ENCODE measurements around the gene OMA1. TPM values are rescaled to one million over a fixed set of nuclear protein-coding genes. Genes with fewer than 3 reads are reported as not detected.

Gene OMA1
- total and polyA plus RNA-seq, 2 donors (not counting 1 experiment from before 2014, with no cell fraction given) = 14.6 to 47.1 TPM

- Histone ChIP-seq H3K27ac (ENCODE audit: insufficient read depth, low read length) (no peak overlapping the region), H3K9ac (ENCODE audit: insufficient read depth, low read length) (no peak overlapping the region), H2AFZ (ENCODE audit: low read length) (no peak overlapping the region), H4K20me1 (ENCODE audit: control insufficient read depth, extremely low read depth, insufficient read depth, low read length) (no peaks in the 10 kb centered on the region), H3K79me2 (ENCODE audit: control insufficient read depth, insufficient read depth, low read length) (no peaks in the 10 kb centered on the region), H3K4me2 (ENCODE audit: extremely low read depth, insufficient read depth, low read length) (no peak overlapping the region), H3K27me3 (ENCODE audit: control insufficient read depth, insufficient read depth, low read length) (no peaks in the 10 kb centered on the region), H3K4me3 (replicated peaks in 1 of 4; ENCODE audit: control extremely low read depth in 1 of 4, insufficient read depth in 1 of 4, low read depth in 3 of 4, low read length in 4 of 4) (no peak overlapping the region), H3K36me3 (ENCODE audit: control insufficient read depth, insufficient read depth, low read length) (no peaks in the 10 kb centered on the region), H3K4me1 (ENCODE audit: control insufficient read depth, extremely low read depth, insufficient read depth, low read length) (no peaks in the 10 kb centered on the region), H3K9me3 (ENCODE audit: control insufficient read depth, insufficient read depth, low read depth, low read length) (no peaks in the 10 kb centered on the region)
- peak in 1 of 2 donors; percentile 85 for DNase-seq (ENCODE audit: low read depth in 2 of 2)
- TF ChIP-seq, protein P1, sequence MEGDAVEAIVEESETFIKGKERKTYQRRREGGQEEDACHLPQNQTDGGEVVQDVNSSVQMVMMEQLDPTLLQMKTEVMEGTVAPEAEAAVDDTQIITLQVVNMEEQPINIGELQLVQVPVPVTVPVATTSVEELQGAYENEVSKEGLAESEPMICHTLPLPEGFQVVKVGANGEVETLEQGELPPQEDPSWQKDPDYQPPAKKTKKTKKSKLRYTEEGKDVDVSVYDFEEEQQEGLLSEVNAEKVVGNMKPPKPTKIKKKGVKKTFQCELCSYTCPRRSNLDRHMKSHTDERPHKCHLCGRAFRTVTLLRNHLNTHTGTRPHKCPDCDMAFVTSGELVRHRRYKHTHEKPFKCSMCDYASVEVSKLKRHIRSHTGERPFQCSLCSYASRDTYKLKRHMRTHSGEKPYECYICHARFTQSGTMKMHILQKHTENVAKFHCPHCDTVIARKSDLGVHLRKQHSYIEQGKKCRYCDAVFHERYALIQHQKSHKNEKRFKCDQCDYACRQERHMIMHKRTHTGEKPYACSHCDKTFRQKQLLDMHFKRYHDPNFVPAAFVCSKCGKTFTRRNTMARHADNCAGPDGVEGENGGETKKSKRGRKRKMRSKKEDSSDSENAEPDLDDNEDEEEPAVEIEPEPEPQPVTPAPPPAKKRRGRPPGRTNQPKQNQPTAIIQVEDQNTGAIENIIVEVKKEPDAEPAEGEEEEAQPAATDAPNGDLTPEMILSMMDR (conservative IDR thresholded peaks at IDR 0.05 in 1 of 2, IDR thresholded peaks at IDR 0.05 in 1 of 2; ENCODE audit: low read depth in 1 of 2, low read length in 2 of 2) = no peak
- TF ChIP-seq EZH2 (IDR thresholded peaks at IDR 0.05; ENCODE audit: low read length, missing control alignments) = no peak
These were observed 80.5 kb downstream of the OMA1 start for GRCh38 chr1:58465825-58466629.

GRCh38 chr1:58465176-58465575 lies 81.3 kb downstream of the OMA1 start:
- no peak for DNase-seq (ENCODE audit: low read depth in 2 of 2)
- no peaks in the 10 kb centered on the region for H4K20me1 ChIP-seq (ENCODE audit: control insufficient read depth, extremely low read depth, insufficient read depth, low read length)
- H3K4me1 ChIP-seq (ENCODE audit: control insufficient read depth, extremely low read depth, insufficient read depth, low read length) = no peaks in the 10 kb centered on the region
- H3K27me3 ChIP-seq (ENCODE audit: control insufficient read depth, insufficient read depth, low read length) = no peaks in the 10 kb centered on the region
- no peaks in the 10 kb centered on the region for H3K36me3 ChIP-seq (ENCODE audit: control insufficient read depth, insufficient read depth, low read length)
- no peak overlapping the region for H3K4me2 ChIP-seq (ENCODE audit: extremely low read depth, insufficient read depth, low read length)
- no peaks in the 10 kb centered on the region for H3K9me3 ChIP-seq (ENCODE audit: control insufficient read depth, insufficient read depth, low read depth, low read length)
- H3K27ac ChIP-seq (ENCODE audit: insufficient read depth, low read length) = no peak overlapping the region
- no peak overlapping the region for H3K4me3 ChIP-seq (replicated peaks in 1 of 4; ENCODE audit: control extremely low read depth in 1 of 4, insufficient read depth in 1 of 4, low read depth in 3 of 4, low read length in 4 of 4)
- no peak overlapping the region for H2AFZ ChIP-seq (ENCODE audit: low read length)
- H3K79me2 ChIP-seq (ENCODE audit: control insufficient read depth, insufficient read depth, low read length) = no peaks in the 10 kb centered on the region
- no peak overlapping the region for H3K9ac ChIP-seq (ENCODE audit: insufficient read depth, low read length)
- TF ChIP-seq, protein P1 (conservative IDR thresholded peaks at IDR 0.05 in 1 of 2, IDR thresholded peaks at IDR 0.05 in 1 of 2; ENCODE audit: low read depth in 1 of 2, low read length in 2 of 2) = no peak
- no peak for TF ChIP-seq EZH2 (IDR thresholded peaks at IDR 0.05; ENCODE audit: low read length, missing control alignments)

DNA sequence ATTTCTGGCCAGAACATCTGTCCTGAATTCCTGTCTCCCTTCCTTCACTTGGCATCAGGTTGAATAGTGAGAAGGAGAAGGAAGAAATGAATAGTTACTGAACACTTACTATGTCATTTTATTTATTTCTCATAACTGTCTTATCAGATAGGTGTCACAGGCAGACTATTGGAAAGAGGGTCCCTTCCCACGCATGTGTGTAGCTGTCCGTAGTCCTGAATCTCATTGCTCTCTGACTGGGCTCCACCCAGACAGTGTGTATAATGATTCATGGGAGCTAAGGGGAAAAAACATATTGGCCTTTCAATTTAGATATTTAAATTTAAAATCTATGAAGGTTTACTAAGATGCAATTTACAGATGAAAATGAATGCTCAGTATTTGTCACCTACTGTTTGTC lies 86.1 kb downstream of the OMA1 start:
- H3K4me1 ChIP-seq (ENCODE audit: control insufficient read depth, extremely low read depth, insufficient read depth, low read length) = no peaks in the 10 kb centered on the region
- no peaks in the 10 kb centered on the region for H4K20me1 ChIP-seq (ENCODE audit: control insufficient read depth, extremely low read depth, insufficient read depth, low read length)
- DNase-seq (ENCODE audit: low read depth in 2 of 2) = peak; percentile 8 to 22
- H3K27ac ChIP-seq (ENCODE audit: insufficient read depth, low read length) = no peak overlapping the region
- H3K79me2 ChIP-seq (ENCODE audit: control insufficient read depth, insufficient read depth, low read length) = no peaks in the 10 kb centered on the region
- H3K4me2 ChIP-seq (ENCODE audit: extremely low read depth, insufficient read depth, low read length) = no peak overlapping the region
- H3K36me3 ChIP-seq (ENCODE audit: control insufficient read depth, insufficient read depth, low read length) = no peaks in the 10 kb centered on the region
- no peaks in the 10 kb centered on the region for H3K27me3 ChIP-seq (ENCODE audit: control insufficient read depth, insufficient read depth, low read length)
- H3K9ac ChIP-seq (ENCODE audit: insufficient read depth, low read length) = no peak overlapping the region
- no peak overlapping the region for H3K4me3 ChIP-seq (replicated peaks in 1 of 4; ENCODE audit: control extremely low read depth in 1 of 4, insufficient read depth in 1 of 4, low read depth in 3 of 4, low read length in 4 of 4)
- no peaks in the 10 kb centered on the region for H3K9me3 ChIP-seq (ENCODE audit: control insufficient read depth, insufficient read depth, low read depth, low read length)
- TF ChIP-seq, protein P1 (conservative IDR thresholded peaks at IDR 0.05 in 1 of 2, IDR thresholded peaks at IDR 0.05 in 1 of 2; ENCODE audit: low read depth in 1 of 2, low read length in 2 of 2) = no peak
- no peak for TF ChIP-seq EZH2 (IDR thresholded peaks at IDR 0.05; ENCODE audit: low read length, missing control alignments)
- H2AFZ ChIP-seq (ENCODE audit: low read length) = no peak overlapping the region
